A549 (cell line): ENCODE measurements around the gene CHCHD6. TPM values are rescaled to one million over a fixed set of nuclear protein-coding genes. Genes with fewer than 3 reads are reported as not detected.

Source experiments
- ATAC-seq, 2 experiments: fragments of 200-7000 bp in 1 of 2; fragments of >200 bp in 1 of 2; cut with Nextera tagmentation in 1 of 2; cut with Tn5 transposase in 1 of 2; 3 replicates each; pipeline versions ENCODE4 v1.8.0 to v1.9.1; 2018 to 2020; ENCODE audit warnings: mild to moderate bottlenecking in 1 of 2, moderate library complexity in 1 of 2
- CTCF ChIA-PET: fragments of 300-600 bp; sonication (Branson Sonifier 250); formaldehyde crosslinking; extraction: SDS; loops from one replicate; lab custom pipeline; 2021; ENCODE audit warnings: antibody characterized with exemption, inconsistent platforms; lab: Yijun Ruan, JAX
- POLR2A ChIA-PET: fragments of 350-600 bp; formaldehyde crosslinking; extraction: SDS; loops from one replicate; lab custom pipeline; 2021; ENCODE audit warnings: antibody characterized with exemption, inconsistent platforms; lab: Yijun Ruan, JAX
- DNase-seq, 2 experiments: peaks; one replicate each; pipeline versions ENCODE4 v3.0.0 to v3.0.0-alpha.2; 2011 to 2016; ENCODE audit warnings: low read depth in 1 of 2, low spot score in 1 of 2
- FAIRE-seq: peaks from 2 replicates; lab custom pipeline; 2011; peaks lifted over from hg19 to GRCh38; lab: Jason Lieb, UNC
- H3K27ac ChIP-seq, 2 experiments: fragments of >200 bp; sonication (Bioruptor Twin); formaldehyde crosslinking; 3 replicates each; pipeline ENCODE4 v1.5.1; 2016 to 2017
- H3K4me1 ChIP-seq: fragments of >200 bp; sonication (Bioruptor Twin); formaldehyde crosslinking; 3 replicates; pipeline ENCODE4 v1.6.1; 2016
- H3K4me2 ChIP-seq: fragments of >200 bp; sonication (Bioruptor Twin); formaldehyde crosslinking; 3 replicates; pipeline ENCODE4 v1.6.1; 2016
- H3K4me3 ChIP-seq: fragments of >200 bp; sonication (Bioruptor Twin); formaldehyde crosslinking; 3 replicates; pipeline ENCODE4 v1.5.1; 2016
- H3K9me3 ChIP-seq: fragments of >200 bp; sonication (Bioruptor Twin); formaldehyde crosslinking; 3 replicates; pipeline ENCODE4 v1.6.1; 2016
- CBX8 ChIP-seq: fragments of 200-600 bp; sonication (generic); IDR thresholded peaks from 2 replicates; pipeline ENCODE4 v1.6.1; 2016
- CEBPB ChIP-seq, 2 experiments: fragments of >200 bp in 1 of 2; sonication (Bioruptor Twin) in 1 of 2; formaldehyde crosslinking in 1 of 2; IDR thresholded peaks; 2 replicates each; pipeline ENCODE4 v1.6.1; 2012 to 2016
- EHF ChIP-seq: fragments of 250-450 bp; sonication (Bioruptor Pico); IDR thresholded peaks from 2 replicates; pipeline ENCODE4 v1.5.0; 2020; ENCODE audit warnings: mild to moderate bottlenecking
- EHMT2 ChIP-seq: fragments of 200-600 bp; sonication (generic); IDR thresholded peaks from 2 replicates; pipeline ENCODE4 v1.6.1; 2016; ENCODE audit warnings: antibody characterized with exemption, low read depth, mild to moderate bottlenecking, moderate library complexity
- ELK1 ChIP-seq: fragments of 150-350 bp; IDR thresholded peaks from 2 replicates; pipeline ENCODE4 v1.6.1; 2014; ENCODE audit warnings: low read depth, mild to moderate bottlenecking, low read length
- FOSL2 ChIP-seq, 2 experiments: fragments of 450-650 bp in 1 of 2; fragments of >200 bp in 1 of 2; sonication (Bioruptor Twin) in 1 of 2; formaldehyde crosslinking; IDR thresholded peaks; 2 replicates each; pipeline versions ENCODE4 v1.5.0 to v1.6.1; 2016 to 2020; ENCODE audit warnings: mild to moderate bottlenecking in 1 of 2, moderate library complexity in 1 of 2
- HES2 ChIP-seq: fragments of >200 bp; sonication (Bioruptor Twin); formaldehyde crosslinking; IDR thresholded peaks from 2 replicates; pipeline ENCODE4 v1.6.1; 2016
- HOXB5 ChIP-seq: fragments of 250-450 bp; sonication (Bioruptor Pico); IDR thresholded peaks from 2 replicates; pipeline ENCODE4 v1.5.0; 2020; ENCODE audit warnings: mild to moderate bottlenecking, moderate library complexity
- JUN ChIP-seq, 2 experiments: fragments of >200 bp; sonication (Bioruptor Twin); formaldehyde crosslinking; IDR thresholded peaks; 2 replicates in 1 of 2; 3 replicates in 1 of 2; pipeline ENCODE4 v1.6.1; 2016 to 2017
- KDM1A ChIP-seq: fragments of 200-600 bp; sonication (generic); IDR thresholded peaks from 2 replicates; pipeline ENCODE4 v1.6.1; 2016; ENCODE audit warnings: low read depth, mild to moderate bottlenecking
- MAFK ChIP-seq: fragments of 450-650 bp; IDR thresholded peaks from 2 replicates; pipeline ENCODE4 v1.6.1; 2014; ENCODE audit not compliant: partially characterized antibody
- MAX ChIP-seq: IDR thresholded peaks from 2 replicates; pipeline ENCODE4 v1.6.1; 2012
- MAZ ChIP-seq: fragments of 150-350 bp; IDR thresholded peaks from 2 replicates; pipeline ENCODE4 v1.6.1; 2014; ENCODE audit warnings: antibody characterized with exemption, low read depth, low read length, borderline replicate concordance
- NFE2L2 ChIP-seq: fragments of 150-350 bp; conservative IDR thresholded peaks from 2 replicates; pipeline ENCODE4 v1.6.1; 2014; ENCODE audit warnings: low read length
- NPAS2 ChIP-seq: fragments of 250-450 bp; sonication (Bioruptor Pico); IDR thresholded peaks from 2 replicates; pipeline ENCODE4 v1.8.0; 2022; ENCODE audit warnings: mild to moderate bottlenecking, moderate library complexity, borderline replicate concordance
- POLR2AphosphoS2 ChIP-seq: conservative IDR thresholded peaks from 2 replicates; pipeline ENCODE4 v1.6.1; 2012; ENCODE audit warnings: low read length, improper control_type of control experiment, inconsistent platforms
- RFX5 ChIP-seq: fragments of 450-650 bp; IDR thresholded peaks from 2 replicates; pipeline ENCODE4 v1.7.1; 2014; ENCODE audit warnings: antibody characterized with exemption, mild to moderate bottlenecking, moderate library complexity
- RNF2 ChIP-seq: fragments of 200-600 bp; sonication (generic); IDR thresholded peaks from 2 replicates; pipeline ENCODE4 v1.6.1; 2016; ENCODE audit warnings: low read depth, mild to moderate bottlenecking, antibody characterized with exemption, moderate library complexity, borderline replicate concordance
- SMC3 ChIP-seq: fragments of >200 bp; sonication (Bioruptor Twin); formaldehyde crosslinking; IDR thresholded peaks from 3 replicates; pipeline ENCODE4 v1.6.1; 2018; ENCODE audit warnings: inconsistent platforms
- TP53 ChIP-seq: fragments of 250-450 bp; sonication (Bioruptor Pico); IDR thresholded peaks from 2 replicates; pipeline ENCODE4 v1.5.0; 2021; ENCODE audit warnings: mild to moderate bottlenecking, moderate library complexity
- ZFP36 ChIP-seq: fragments of 450-650 bp; IDR thresholded peaks from 2 replicates; pipeline ENCODE4 v1.6.1; 2014; ENCODE audit warnings: borderline replicate concordance; ENCODE audit not compliant: partially characterized antibody
- ZSCAN20 ChIP-seq: fragments of 250-450 bp; sonication (Bioruptor Pico); IDR thresholded peaks from 2 replicates; pipeline ENCODE4 v1.8.0; 2022; ENCODE audit warnings: mild to moderate bottlenecking, moderate library complexity
- WGBS: methylation state at CpG from one replicate; pipeline ENCODE4 v1.1.6; 2017; ENCODE audit errors: missing lambda C conversion rate; 5-methylcytosine and 5-hydroxymethylcytosine counted together
- polyA plus RNA-seq, 4 experiments: library from polyadenylated mRNA; depleted of rRNA in 3 of 4; stranded (reverse); fragments of >200 nt; fragmentation: RNase III in 1 of 4; extraction: RNeasy Plus Mini Kit Qiagen cat#74134 plus additional on column Dnase treatment in 1 of 4; gene quantifications; 2 replicates in 3 of 4; 3 replicates in 1 of 4; pipeline ENCODE4 v1.2.3, GENCODE V29; 2011 to 2017
- TF ChIP-seq, protein P1 (sequence below): fragments of 250-450 bp; sonication (Bioruptor Pico); IDR thresholded peaks from 2 replicates; pipeline ENCODE4 v1.5.0; 2021; ENCODE audit warnings: mild to moderate bottlenecking, moderate library complexity, borderline replicate concordance

CHCHD6 gene
- polyA plus RNA-seq, 2 of the 4 experiments (the other 2 are of a cell fraction) = 15.0 to 18.1 TPM

GRCh38 chr3:126934031-126934531, 230.0 kb downstream of the CHCHD6 start:
- 64% methylated on average over 4 of the region's 4 CpGs for WGBS
- Histone ChIP-seq H3K27ac (no peak overlapping the region), H3K4me1 (no peaks in the 10 kb centered on the region)
- POLR2A ChIA-PET = no interaction called here
- no peak for DNase-seq
- TF ChIP-seq TP53 (CRISPR knock-in tag) (no peak), MAFK (no peak), CBX8 (no peak), MAZ (no peak), KDM1A (no peak), NFE2L2 (no peak), EHF (CRISPR knock-in tag) (no peak), FOSL2 (IDR thresholded peaks at IDR 0.05) (no peak), FOSL2 (CRISPR knock-in tag; IDR thresholded peaks at IDR 0.05) (no peak), EHMT2 (no peak), POLR2AphosphoS2 (no peak), ZSCAN20 (CRISPR knock-in tag) (no peak), ZFP36 (no peak), ELK1 (no peak), CEBPB (IDR thresholded peaks at IDR 0.05) (no peak), HES2 (no peak), NPAS2 (CRISPR knock-in tag) (no peak), RFX5 (no peak), HOXB5 (CRISPR knock-in tag) (no peak), JUN (IDR thresholded peaks at IDR 0.05) (no peak), RNF2 (no peak)
- TF ChIP-seq, all 56 proteins: peak for 0
- no peak overlapping the region for H3K4me2 ChIP-seq
- H3K9me3 ChIP-seq = no peaks in the 10 kb centered on the region
- H3K4me3 ChIP-seq = no peak overlapping the region
- CTCF ChIA-PET = interaction anchor here (1.1 to 1.7 kb wide), 2 partner anchors 16 to 40 kb away, joined by 3 to 4 read pairs; no protein-coding TSS in a partner anchor
- no peak for ATAC-seq
- no peak for FAIRE-seq

DNA sequence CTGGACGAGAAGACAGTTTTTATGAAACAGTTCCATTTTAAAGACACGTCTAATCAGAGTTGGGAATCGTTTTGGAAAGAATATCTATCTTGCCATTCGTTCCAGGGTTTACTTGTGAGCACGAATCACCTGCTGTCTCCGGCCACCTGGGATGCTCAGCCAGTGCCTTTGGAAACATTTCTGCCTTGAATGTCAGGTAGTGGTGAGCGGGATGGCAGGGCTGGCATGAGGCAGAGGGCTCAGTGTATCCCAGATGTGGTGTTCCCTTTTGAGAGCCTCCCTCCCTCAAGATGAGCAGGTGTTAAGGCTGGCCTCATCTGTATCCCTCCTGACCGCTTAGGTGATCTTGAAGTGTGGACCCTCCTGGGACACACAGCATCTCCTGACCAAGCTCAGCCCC, 231.0 kb downstream of the CHCHD6 start:
- Histone ChIP-seq H3K4me2 (no peak overlapping the region), H3K9me3 (no peaks in the 10 kb centered on the region), H3K27ac (no peak overlapping the region), H3K4me3 (no peak overlapping the region), H3K4me1 (no peaks in the 10 kb centered on the region)
- ATAC-seq (no peak), DNase-seq (no peak), FAIRE-seq (no peak)
- 80% methylated on average over 7 of the region's 8 CpGs for WGBS
- CTCF ChIA-PET = interaction anchor here (0.6 to 2.0 kb wide), 2 partner anchors 183 to 569 kb away, joined by 3 to 6 read pairs; no protein-coding TSS in a partner anchor
- TF ChIP-seq, protein P1, sequence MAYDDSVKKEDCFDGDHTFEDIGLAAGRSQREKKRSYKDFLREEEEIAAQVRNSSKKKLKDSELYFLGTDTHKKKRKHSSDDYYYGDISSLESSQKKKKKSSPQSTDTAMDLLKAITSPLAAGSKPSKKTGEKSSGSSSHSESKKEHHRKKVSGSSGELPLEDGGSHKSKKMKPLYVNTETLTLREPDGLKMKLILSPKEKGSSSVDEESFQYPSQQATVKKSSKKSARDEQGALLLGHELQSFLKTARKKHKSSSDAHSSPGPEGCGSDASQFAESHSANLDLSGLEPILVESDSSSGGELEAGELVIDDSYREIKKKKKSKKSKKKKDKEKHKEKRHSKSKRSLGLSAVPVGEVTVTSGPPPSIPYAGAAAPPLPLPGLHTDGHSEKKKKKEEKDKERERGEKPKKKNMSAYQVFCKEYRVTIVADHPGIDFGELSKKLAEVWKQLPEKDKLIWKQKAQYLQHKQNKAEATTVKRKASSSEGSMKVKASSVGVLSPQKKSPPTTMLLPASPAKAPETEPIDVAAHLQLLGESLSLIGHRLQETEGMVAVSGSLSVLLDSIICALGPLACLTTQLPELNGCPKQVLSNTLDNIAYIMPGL (CRISPR knock-in tag) = no peak
- no peak for TF ChIP-seq SMC3
- TF ChIP-seq POLR2AphosphoS2 = no peak
- TF ChIP-seq MAX = no peak
- TF ChIP-seq CBX8 = no peak
- TF ChIP-seq JUN (IDR thresholded peaks at IDR 0.05) = no peak
- POLR2A ChIA-PET = no interaction called here
